SK-N-SH (cell line): Measurements from ENCODE around the gene ARHGAP42.

Experiments
- FOXJ3 ChIP-seq: sonication (generic); formaldehyde crosslinking; IDR thresholded peaks from 2 replicates; pipeline ENCODE4 v1.5.1; 2020; ENCODE audit warnings: mild to moderate bottlenecking, missing genetic modification reagents
- TF ChIP-seq, protein P1 (sequence below): fragments of 200-600 bp; sonication (generic); IDR thresholded peaks from 2 replicates; pipeline ENCODE4 v1.6.1; 2017; ENCODE audit warnings: antibody characterized with exemption, mild to moderate bottlenecking, moderate library complexity

DNA sequence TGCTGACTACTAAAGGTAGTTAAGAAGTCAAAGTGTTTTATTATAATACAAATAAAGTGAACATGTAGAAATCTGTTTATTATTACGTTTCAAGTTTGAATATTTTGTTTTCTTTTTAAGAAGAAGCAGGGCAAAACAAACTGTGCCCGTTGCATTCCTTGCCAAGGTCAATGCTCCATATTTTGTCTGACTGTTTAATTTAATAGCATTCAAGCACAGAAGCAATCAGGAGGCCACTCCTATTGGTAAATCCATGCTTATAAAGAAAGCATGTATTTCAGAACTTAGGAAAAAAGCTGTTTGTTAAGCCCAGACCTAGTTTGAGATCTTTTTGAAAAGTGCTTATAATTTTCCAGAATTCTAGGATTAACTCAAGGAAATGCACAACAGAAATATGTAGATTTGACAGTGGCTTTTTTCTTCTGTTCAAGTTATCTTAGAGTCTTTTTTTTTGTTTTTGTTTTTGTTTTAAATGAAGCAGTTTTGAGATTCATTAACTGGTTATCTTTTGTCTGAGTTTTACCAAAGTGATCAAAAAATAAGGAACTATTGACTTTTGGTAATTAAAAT lies 51.7 kb downstream of the ARHGAP42 start:
- TF ChIP-seq, protein P1, sequence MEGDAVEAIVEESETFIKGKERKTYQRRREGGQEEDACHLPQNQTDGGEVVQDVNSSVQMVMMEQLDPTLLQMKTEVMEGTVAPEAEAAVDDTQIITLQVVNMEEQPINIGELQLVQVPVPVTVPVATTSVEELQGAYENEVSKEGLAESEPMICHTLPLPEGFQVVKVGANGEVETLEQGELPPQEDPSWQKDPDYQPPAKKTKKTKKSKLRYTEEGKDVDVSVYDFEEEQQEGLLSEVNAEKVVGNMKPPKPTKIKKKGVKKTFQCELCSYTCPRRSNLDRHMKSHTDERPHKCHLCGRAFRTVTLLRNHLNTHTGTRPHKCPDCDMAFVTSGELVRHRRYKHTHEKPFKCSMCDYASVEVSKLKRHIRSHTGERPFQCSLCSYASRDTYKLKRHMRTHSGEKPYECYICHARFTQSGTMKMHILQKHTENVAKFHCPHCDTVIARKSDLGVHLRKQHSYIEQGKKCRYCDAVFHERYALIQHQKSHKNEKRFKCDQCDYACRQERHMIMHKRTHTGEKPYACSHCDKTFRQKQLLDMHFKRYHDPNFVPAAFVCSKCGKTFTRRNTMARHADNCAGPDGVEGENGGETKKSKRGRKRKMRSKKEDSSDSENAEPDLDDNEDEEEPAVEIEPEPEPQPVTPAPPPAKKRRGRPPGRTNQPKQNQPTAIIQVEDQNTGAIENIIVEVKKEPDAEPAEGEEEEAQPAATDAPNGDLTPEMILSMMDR: no peak
- TF ChIP-seq FOXJ3 (CRISPR knock-in tag): no peak
